ENCODE results near the gene WIZ. TPM values are rescaled to one million over a fixed set of nuclear protein-coding genes. Genes with fewer than 3 reads are reported as not detected.

Gene WIZ
- total and polyA plus RNA-seq, 2 of the 8 experiments (the other 6 are each of a cell fraction or from before 2014, with no cell fraction given) = 12.5 to 33.2 TPM

- TF ChIP-seq CHD7 (IDR thresholded peaks at IDR 0.05; ENCODE audit: insufficient replicate concordance, low read length) (no peak), SIN3A (conservative IDR thresholded peaks at IDR 0.05 in 1 of 2, IDR thresholded peaks at IDR 0.05 in 1 of 2; ENCODE audit: low read depth in 1 of 2, low read length in 2 of 2) (no peak), FOSL1 (IDR thresholded peaks at IDR 0.05; ENCODE audit: insufficient read depth, low read depth, low read length) (no peak), MAFK (IDR thresholded peaks at IDR 0.05; ENCODE audit: low read depth, low read length) (no peak), RXRA (IDR thresholded peaks at IDR 0.05; ENCODE audit: insufficient read depth, low read depth, low read length) (no peak), CTCF (IDR thresholded peaks at IDR 0.05; ENCODE audit: control extremely low read depth in 1 of 3, insufficient read depth in 1 of 3, low read depth in 1 of 3, low read length in 3 of 3) (no peak)
These were observed 47.2 kb downstream of the WIZ start (continued) for GRCh38 chr19:15402411-15403150.

All from H1 (cell line).